ENCODE results near the gene STRADB.
"Not testable (repeated sequence)": the region's sequence is repeated elsewhere in the genome, so short reads cannot be mapped to it uniquely, and the experiment has no call there.

GRCh38 chr2:201430322-201430721 is 21.2 kb upstream of the STRADB start:
- TF ChIP-seq CTCF (IDR thresholded peaks at IDR 0.05; ENCODE audit: extremely low read depth in 1 of 2, insufficient read depth in 1 of 2, low read depth in 1 of 2, low read length in 2 of 2); POLR2A (IDR thresholded peaks at IDR 0.05; ENCODE audit: low read depth, low read length); JUN (IDR thresholded peaks at IDR 0.05; ENCODE audit: borderline replicate concordance, insufficient read depth, insufficient read length, low read depth); GATA2 (IDR thresholded peaks at IDR 0.05; ENCODE audit: insufficient read depth, insufficient read length, low read depth, low read length); POLR2AphosphoS5 (IDR thresholded peaks at IDR 0.05; ENCODE audit: insufficient read depth, low read depth, low read length); MYC (IDR thresholded peaks at IDR 0.05; ENCODE audit: low read depth, low read length); MAX (IDR thresholded peaks at IDR 0.05; ENCODE audit: insufficient read depth, insufficient read length); EZH2 (IDR thresholded peaks at IDR 0.05; ENCODE audit: borderline replicate concordance, low read depth, low read length, severe bottlenecking): not testable (repeated sequence)

Measured in endothelial cell of umbilical vein (primary cell).